ENCODE results near the gene SLC9C1. TPM values are rescaled to one million over a fixed set of nuclear protein-coding genes. Genes with fewer than 3 reads are reported as not detected.

The SLC9C1 gene
- total and polyA plus RNA-seq, 8 donors = 1.1 TPM; not detected in 7

DNA sequence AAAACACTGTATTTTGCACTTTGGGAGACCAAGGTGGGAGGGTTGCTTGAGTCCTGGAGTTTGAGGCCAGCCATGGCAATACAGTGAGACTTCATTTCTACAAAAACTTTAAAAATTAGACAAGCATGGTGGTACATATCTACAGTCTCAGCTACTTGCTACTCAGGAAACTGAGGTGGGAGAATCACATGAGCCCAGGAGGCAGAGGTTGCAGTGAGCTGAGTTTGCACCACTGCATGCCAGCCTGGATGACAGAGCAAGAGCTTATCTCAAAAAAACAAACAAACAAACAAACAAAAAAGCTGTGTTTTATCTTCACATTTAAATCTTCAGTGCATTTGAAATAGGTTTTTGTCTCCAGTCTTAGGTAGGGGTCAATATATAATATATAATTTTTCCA, 4.8 kb upstream of the SLC9C1 start:
- no peak overlapping the region for H3K27ac ChIP-seq
- H3K4me3 ChIP-seq = no peak overlapping the region
- intact Hi-C loops (cut with DNase I; ENCODE audit: low total_unique reads) = no loop called here
- no peaks in the 10 kb centered on the region for H3K9me3 ChIP-seq
- H3K27me3 ChIP-seq = no peaks in the 10 kb centered on the region
- DNase-seq = no peak
- H3K36me3 ChIP-seq = no peaks in the 10 kb centered on the region
- peaks cover 0 to 26% (median 14%) of the 10 kb centered on the region in 4 donors for H3K4me1 ChIP-seq
- TF ChIP-seq, protein P1, sequence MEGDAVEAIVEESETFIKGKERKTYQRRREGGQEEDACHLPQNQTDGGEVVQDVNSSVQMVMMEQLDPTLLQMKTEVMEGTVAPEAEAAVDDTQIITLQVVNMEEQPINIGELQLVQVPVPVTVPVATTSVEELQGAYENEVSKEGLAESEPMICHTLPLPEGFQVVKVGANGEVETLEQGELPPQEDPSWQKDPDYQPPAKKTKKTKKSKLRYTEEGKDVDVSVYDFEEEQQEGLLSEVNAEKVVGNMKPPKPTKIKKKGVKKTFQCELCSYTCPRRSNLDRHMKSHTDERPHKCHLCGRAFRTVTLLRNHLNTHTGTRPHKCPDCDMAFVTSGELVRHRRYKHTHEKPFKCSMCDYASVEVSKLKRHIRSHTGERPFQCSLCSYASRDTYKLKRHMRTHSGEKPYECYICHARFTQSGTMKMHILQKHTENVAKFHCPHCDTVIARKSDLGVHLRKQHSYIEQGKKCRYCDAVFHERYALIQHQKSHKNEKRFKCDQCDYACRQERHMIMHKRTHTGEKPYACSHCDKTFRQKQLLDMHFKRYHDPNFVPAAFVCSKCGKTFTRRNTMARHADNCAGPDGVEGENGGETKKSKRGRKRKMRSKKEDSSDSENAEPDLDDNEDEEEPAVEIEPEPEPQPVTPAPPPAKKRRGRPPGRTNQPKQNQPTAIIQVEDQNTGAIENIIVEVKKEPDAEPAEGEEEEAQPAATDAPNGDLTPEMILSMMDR (IDR thresholded peaks at IDR 0.05) = no peak
- no peak for TF ChIP-seq POLR2AphosphoS5 (IDR thresholded peaks at IDR 0.05)
- TF ChIP-seq POLR2A (IDR thresholded peaks at IDR 0.05) = no peak
- TF ChIP-seq EP300 (IDR thresholded peaks at IDR 0.05) = no peak

DNA sequence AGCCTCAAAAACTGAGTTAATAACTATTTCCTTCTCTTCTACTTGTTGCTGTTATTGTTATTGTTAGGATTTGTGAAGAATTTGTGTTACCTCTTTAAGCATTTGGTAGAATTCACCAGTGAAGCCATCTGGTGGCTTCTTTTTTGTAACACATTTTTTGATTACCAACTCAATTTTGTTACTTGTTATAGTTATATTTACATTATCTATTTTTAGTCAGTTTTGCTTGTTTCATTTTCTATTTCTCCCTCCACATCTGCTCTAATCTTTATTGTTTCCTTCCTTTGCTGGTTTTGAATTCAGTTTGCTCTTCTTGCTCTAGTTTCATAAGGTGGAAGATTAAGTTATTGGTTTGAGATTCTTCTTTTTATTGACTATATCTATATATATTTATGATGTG, 3.7 kb upstream of the SLC9C1 start:
- DNase-seq = no peak
- peaks cover 0 to 18% (median 9%) of the 10 kb centered on the region in 4 donors for H3K4me1 ChIP-seq
- H3K27me3 ChIP-seq = no peaks in the 10 kb centered on the region
- H3K36me3 ChIP-seq = no peaks in the 10 kb centered on the region
- H3K4me3 ChIP-seq = no peak overlapping the region
- intact Hi-C loops (cut with DNase I; ENCODE audit: low total_unique reads) = no loop called here
- H3K27ac ChIP-seq = peak overlapping the region in 1 of 5 donors; percentile 16
- no peaks in the 10 kb centered on the region for H3K9me3 ChIP-seq
- TF ChIP-seq EP300 (IDR thresholded peaks at IDR 0.05) (no peak), POLR2A (IDR thresholded peaks at IDR 0.05) (no peak), POLR2AphosphoS5 (IDR thresholded peaks at IDR 0.05) (no peak)
- TF ChIP-seq, protein P1 (IDR thresholded peaks at IDR 0.05) = no peak

DNA sequence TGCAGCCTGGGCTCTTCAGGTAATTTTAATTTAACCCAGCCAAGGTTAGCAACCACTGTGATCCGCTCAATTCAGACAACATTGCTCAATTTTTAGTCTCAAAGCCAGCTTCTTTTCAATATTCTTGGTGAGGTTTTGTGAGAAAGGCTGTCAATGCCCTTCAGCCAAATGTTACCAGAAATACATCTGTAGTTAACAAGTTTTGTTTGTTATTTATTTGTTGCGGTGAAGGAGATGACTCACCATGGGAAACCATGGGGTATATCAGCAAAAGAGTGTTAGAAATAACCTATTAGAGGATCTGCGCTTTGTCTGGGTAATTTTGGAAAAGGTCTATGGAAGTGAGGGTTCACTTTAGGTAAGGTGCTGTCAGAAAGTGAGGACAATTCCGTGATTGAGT, 5.0 kb downstream of the SLC9C1 start:
- DNase-seq = no peak
- no peaks in the 10 kb centered on the region for H3K9me3 ChIP-seq
- no peak overlapping the region for H3K4me3 ChIP-seq
- no peak for TF ChIP-seq POLR2A (IDR thresholded peaks at IDR 0.05)
- no peak for TF ChIP-seq POLR2AphosphoS5 (IDR thresholded peaks at IDR 0.05)
- no peak for TF ChIP-seq EP300 (IDR thresholded peaks at IDR 0.05)
- intact Hi-C loops (cut with DNase I; ENCODE audit: low total_unique reads) = no loop called here
- 82 to 96% (median 90%) methylated on average over 4 of the region's 4 CpGs for WGBS, 5 donors
- no peaks in the 10 kb centered on the region for H3K36me3 ChIP-seq
- H3K27ac ChIP-seq = no peak overlapping the region
- H3K27me3 ChIP-seq = no peaks in the 10 kb centered on the region
- peaks cover 0 to 5% (median 4%) of the 10 kb centered on the region in 4 donors for H3K4me1 ChIP-seq

DNA sequence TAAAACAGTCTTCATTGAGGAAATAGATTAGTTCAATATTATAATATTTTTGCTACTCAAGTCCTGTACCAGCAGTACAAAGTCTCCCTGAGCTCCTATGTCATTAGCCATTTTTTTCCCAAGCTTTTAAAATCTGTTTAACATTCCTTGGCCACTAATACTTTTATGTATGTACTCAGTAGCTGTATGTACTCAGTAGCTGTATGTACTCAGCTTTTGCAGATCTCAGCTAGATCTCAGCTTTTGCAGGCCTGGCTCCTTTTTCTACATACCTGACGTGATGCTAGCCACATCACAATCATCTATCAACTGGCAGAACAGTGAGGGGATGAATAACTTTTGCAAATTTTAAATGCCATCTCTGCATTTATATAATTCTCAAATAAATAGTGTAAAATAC, 13.8 kb downstream of the SLC9C1 start:
- 27 to 50% (median 48%) methylated on average over 1 of the region's 1 CpG for WGBS, 5 donors
- Histone ChIP-seq H3K9me3 (no peaks in the 10 kb centered on the region), H3K4me3 (no peak overlapping the region), H3K36me3 (no peaks in the 10 kb centered on the region), H3K27ac (no peak overlapping the region), H3K27me3 (no peaks in the 10 kb centered on the region), H3K4me1 (no peaks in the 10 kb centered on the region)
- intact Hi-C loops (cut with DNase I; ENCODE audit: low total_unique reads) = no loop called here
- peak in 1 of 2 donors; percentile 6 for DNase-seq
- TF ChIP-seq POLR2AphosphoS5 (IDR thresholded peaks at IDR 0.05) = no peak
- TF ChIP-seq, protein P1 (IDR thresholded peaks at IDR 0.05) = no peak
- no peak for TF ChIP-seq EP300 (IDR thresholded peaks at IDR 0.05)
- no peak for TF ChIP-seq POLR2A (IDR thresholded peaks at IDR 0.05)

DNA sequence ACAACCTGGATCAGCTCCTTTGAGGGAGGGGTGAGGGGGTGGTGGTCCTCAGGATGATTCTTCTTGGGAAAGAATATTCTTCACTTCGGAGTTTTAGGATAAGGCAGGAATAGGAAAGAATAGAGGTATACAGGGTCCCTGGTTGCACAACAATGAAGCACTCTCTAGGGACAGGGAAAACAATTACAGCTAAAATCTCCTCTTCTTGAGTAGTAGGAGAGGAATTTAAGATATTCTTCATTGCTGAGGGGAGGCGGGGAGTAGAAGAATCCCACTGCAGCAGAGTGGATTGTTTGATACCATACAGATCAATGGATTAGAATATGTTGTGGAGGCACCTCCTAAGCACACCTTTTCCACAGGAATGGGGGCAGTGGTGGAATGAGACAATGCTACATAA, 20.5 kb downstream of the SLC9C1 start:
- Histone ChIP-seq H3K9me3 (no peaks in the 10 kb centered on the region), H3K27me3 (no peaks in the 10 kb centered on the region), H3K36me3 (no peaks in the 10 kb centered on the region), H3K4me1 (no peaks in the 10 kb centered on the region), H3K27ac (no peak overlapping the region), H3K4me3 (no peak overlapping the region)
- WGBS, 5 donors = 89 to 100% (median 92%) methylated on average over 2 of the region's 2 CpGs
- TF ChIP-seq EP300 (IDR thresholded peaks at IDR 0.05) (no peak), POLR2A (IDR thresholded peaks at IDR 0.05) (no peak), POLR2AphosphoS5 (IDR thresholded peaks at IDR 0.05) (no peak)
- TF ChIP-seq, protein P1 (IDR thresholded peaks at IDR 0.05) = no peak
- no peak for DNase-seq
- intact Hi-C loops (cut with DNase I; ENCODE audit: low total_unique reads) = no loop called here

All from stomach (tissue), 9 donors.